Prostate gland (tissue), 2 donors: ENCODE data around the gene GPR151.

Experiments
- CTCF ChIP-seq, 4 experiments: fragments of 200-600 bp in 2 of 4; fragments of 450-650 bp in 2 of 4; sonication (generic) in 2 of 4; IDR thresholded peaks; 1 replicate in 3 of 4; 2 replicates in 1 of 4; pipeline ENCODE4 v1.5.1; 2016 to 2019; ENCODE audit warnings: antibody characterized with exemption in 4 of 4, mild to moderate bottlenecking in 2 of 4, moderate library complexity in 2 of 4
- POLR2A ChIP-seq: fragments of 450-650 bp; IDR thresholded peaks from one replicate; pipeline ENCODE4 v1.6.1; 2016; ENCODE audit warnings: antibody characterized with exemption, mild to moderate bottlenecking
- POLR2AphosphoS5 ChIP-seq: sonication (generic); formaldehyde crosslinking; IDR thresholded peaks from one replicate; pipeline ENCODE4 v1.6.1; 2017; ENCODE audit warnings: antibody characterized with exemption

GRCh38 chr5:146561711-146562110, 45.7 kb upstream of the GPR151 start:
- TF ChIP-seq CTCF (IDR thresholded peaks at IDR 0.05) (no peak), POLR2A (no peak), POLR2AphosphoS5 (no peak)
